Head of caudate nucleus (tissue), 42 donors: ENCODE measurements around the gene MISP3.
"Not testable (repeated sequence)": the region's sequence is repeated elsewhere in the genome, so short reads cannot be mapped to it uniquely, and the experiment has no call there.

Experiments used
- DNase-seq, 42 donors: peaks; one replicate each; pipeline versions ENCODE4 v3.0.0 to v3.0.0-alpha.2; 2020 to 2021; ENCODE audit warnings: mixed read lengths in 7 of 42
- intact Hi-C: fragments of 100-400 bp; cut with DNase I; formaldehyde crosslinking; loops from one replicate; pipeline ENCODE4 v1.15.0; 2022

The MISP3 gene

GRCh38 chr19:14072535-14073260, at the start of gene MISP3:
Gene MISP3 (plus strand): TSS chr19:14072786. CDS start chr19:14073310, 524 bp downstream.
- intact Hi-C loops: loop anchor here (5.0 to 10.0 kb wide), 2 partner anchors 68 to 190 kb away; partner anchors contain the start of gene RFX1
- DNase-seq: peak in 16 of 42 donors; percentile 6 to 47 (median 29)

DNA sequence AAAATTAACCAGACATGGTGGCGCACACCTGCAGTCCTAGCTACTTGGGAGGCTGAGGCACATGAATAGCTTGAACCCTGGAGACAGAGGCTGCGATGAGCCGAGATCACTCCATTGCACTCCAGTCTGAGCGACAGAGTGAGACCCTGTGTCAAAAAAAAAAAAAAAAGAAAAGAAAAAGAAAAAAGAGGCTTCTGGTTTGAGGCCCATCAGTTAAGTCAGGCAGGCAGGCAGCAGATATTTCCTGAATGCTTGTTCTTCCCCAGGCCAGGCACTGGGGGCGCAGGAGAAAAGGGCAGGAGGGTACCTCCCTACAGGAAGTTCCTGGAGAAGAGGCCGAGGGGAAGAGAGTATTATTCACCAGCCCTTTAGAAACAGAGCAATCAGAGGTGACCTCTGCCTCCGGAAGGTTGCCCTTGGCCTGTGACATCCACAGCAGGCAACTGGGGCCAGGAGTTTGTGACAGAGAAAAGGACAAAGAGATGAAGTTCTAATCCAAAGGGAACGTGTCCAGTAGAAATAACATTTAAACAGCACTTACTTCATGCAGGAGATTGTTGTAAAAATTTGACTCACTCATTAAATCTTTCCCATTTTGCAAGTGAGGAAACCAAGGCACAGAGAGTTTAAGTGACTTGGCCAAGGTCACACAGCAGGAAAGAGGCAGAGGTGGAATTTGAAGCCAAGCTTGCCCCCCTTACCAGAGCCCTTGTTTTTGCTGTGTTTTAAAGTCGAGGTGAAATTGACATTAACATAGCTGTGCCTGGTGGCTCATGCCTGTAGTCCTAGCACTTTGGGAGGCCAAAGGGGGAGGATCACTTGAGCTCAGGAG, 49.0 kb upstream of the MISP3 start:
- peak in 4 of 42 donors; percentile 9 to 39 (median 29) for DNase-seq
- intact Hi-C loops: no loop called here

DNA sequence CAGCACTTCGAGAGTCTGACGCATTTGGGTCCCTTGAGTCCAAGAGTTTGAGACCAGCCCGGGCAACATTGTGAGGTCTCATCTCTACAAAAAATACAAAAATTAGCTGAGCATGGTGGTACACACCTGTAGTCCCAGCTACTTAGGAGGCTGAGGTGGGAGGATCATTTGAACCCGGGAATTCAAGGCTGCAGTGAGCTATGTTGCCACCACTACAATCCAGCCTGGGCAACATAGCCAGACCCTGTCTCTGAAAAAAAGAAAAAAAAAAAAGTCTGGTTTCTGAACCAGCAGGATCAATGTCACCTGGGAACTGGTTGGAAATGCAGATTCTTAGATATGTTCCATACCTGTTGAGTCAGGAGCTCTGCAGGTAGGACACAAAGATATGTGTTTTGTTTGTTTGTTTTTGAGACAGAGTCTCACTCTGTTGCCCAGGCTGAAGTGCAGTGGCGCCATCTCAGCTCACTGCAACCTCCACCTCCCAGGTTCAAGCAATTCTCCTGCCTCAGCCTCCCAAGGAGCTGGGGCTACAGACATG, 45.9 kb upstream of the MISP3 start:
- intact Hi-C loops, DNase-seq: not testable (repeated sequence)

- intact Hi-C loops: no loop called here
- DNase-seq: no peak
Observed at GRCh38 chr19:14027856-14028450, 44.6 kb upstream of the MISP3 start, which contains the start of gene RLN3. Gene RLN3 (plus strand): TSS chr19:14028148. CDS start chr19:14028205, 57 bp downstream.

- intact Hi-C loops: no loop called here
- DNase-seq: no peak
Observed at GRCh38 chr19:14028901-14029300, 43.7 kb upstream of the MISP3 start.

GRCh38 chr19:14030997-14031718, 41.4 kb upstream of the MISP3 start:
- intact Hi-C loops: no loop called here
- DNase-seq: no peak

GRCh38 chr19:14031719-14032480, 40.7 kb upstream of the MISP3 start, which contains the start of gene IL27RA:
Gene IL27RA (plus strand): TSS chr19:14031762. CDS start chr19:14031873, 111 bp downstream.
- intact Hi-C loops: no loop called here
- peak; percentile 9 to 75 (median 48) for DNase-seq

DNA sequence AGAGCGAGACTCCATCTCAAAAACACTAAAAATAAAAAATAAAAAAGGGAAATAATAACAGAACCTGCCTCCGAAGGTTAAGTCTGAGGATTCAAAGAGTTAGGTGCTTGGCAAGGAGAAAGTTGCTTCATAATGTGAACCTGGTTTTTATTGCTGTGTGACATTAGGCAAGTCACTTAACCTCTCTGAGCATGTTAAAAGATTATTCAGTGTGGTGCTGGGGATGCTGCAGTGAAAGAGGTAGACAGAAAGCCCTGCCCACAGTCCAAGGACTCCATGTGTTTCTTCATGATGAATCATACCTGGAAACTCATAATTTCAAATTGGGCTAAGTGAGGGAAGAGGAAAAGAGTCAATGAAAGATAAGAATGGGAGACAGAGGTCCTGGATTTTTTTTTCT, 38.6 kb upstream of the MISP3 start:
- intact Hi-C loops: no loop called here
- no peak for DNase-seq

DNA sequence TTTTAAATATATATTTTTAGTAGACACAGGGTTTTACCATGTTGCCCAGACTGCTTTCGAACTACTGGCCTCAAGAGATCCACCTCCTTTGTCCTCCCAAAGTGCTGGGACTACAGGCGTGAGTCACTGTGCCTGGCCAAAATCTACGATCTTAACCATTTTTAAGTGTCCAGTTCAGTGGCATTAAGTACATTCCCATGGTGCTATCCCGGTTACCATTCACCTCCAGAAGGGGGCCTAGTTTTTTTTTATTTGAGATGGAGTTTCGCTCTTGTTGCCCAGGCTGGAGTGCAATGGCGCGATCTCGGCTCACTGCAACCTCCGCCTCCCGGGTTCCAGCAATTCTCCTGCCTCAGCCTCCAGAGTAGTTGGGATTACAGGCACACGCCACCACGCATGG, 37.4 kb upstream of the MISP3 start:
- DNase-seq, intact Hi-C loops: not testable (repeated sequence)

DNA sequence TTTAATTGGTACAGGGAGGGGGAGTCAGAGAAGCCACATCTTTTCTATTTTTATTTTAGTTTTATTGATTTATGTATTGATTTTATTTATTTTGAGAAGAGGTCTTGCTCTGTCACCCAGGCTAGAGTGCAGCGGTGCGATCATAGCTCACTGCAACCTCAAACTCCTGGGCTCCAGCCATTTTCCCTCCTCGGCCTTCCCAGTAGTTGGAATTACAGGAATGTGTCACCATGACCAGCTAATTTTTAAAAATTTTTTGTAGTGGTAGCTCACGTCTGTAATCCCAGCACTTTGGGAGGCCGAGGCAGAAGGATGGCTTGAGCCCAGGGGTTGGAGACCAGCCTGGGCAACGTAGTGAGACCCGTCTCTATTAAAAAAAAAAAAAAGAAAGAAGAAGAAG, 36.9 kb upstream of the MISP3 start:
- no peak for DNase-seq
- intact Hi-C loops: no loop called here

GRCh38 chr19:14039181-14039580, 33.4 kb upstream of the MISP3 start:
- intact Hi-C loops: no loop called here
- DNase-seq: no peak

DNA sequence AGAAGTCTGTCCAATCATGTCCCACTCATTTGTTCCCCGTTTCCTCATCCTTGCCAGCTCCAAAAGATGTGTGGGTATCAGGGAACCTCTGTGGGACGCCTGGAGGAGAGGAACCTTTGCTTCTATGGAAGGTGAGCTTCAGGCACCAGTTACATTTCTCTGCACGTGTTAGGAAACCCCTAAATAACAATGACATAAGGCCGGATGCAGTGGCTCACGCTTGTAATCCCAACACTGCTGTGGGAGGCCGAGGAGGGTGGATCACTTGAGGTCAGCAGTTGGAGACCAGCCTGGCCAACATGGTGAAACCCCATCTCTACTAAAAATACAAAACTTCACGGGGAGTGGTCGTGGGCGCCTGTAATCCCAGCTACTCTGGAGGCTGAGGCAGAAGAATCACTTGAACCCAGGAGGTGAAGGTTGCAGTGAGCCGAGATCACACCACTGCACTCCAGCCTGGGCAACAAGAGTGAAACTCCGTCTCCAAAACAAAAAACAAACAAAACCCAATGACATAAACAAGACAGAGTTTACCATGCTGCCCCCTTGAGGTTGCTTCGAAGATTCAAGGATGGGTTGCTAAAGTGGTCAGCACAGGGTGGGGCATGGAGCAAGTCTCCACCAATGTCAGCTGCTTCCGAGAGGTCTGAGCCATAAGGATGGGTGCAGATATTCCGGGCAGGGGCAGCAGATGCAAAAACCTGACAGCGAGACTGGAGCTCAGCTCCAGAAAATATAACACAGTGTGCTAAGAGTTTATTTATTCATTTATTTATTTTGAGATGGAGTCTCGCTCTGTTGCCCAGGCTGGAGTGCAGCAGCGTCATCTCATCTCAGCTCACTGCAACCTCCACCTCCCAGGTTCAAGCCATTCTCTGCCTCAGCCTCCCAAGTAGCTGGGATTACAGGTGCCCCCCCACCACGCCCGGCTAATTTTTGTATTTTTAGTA, 29.7 kb upstream of the MISP3 start:
- intact Hi-C loops: not testable (repeated sequence)

GRCh38 chr19:14047866-14048265, 24.7 kb upstream of the MISP3 start:
- intact Hi-C loops, DNase-seq: not testable (repeated sequence)

More for the DNA sequence above, 29.7 kb upstream of the MISP3 start:
- DNase-seq: peak in 29 of 42 donors; percentile 8 to 79 (median 32)

DNA sequence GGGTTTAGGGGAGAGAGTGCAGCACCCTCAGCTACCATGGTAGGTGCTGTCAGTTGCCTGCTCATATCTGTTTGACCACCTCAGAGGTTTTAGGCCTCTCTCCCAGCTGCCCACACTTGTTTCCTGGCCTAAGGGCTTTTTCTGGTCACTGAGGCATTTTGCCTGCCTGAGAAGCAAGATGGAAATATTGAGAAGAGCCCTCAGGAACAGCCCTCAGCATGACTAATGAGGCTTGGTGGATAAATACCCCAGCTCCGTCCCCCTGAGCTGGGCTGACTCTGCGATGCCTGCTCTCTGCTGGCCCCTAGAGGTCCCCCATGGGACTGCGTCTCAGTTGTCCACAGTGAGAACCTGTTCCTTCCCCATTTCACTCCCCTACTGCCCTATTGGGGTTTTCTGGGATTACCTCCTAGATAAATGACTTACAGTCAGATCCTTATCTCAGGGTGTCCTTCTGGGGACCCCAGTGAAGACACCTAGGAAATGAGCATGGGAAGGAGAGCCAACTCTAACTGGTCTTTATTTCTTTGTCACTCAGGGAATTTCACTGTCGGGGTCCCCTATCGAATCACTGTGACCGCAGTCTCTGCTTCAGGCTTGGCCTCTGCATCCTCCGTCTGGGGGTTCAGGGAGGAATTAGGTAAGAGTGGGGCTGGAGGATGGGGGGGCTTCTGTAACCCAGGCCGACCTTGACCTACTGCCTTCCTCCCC, 24.0 kb upstream of the MISP3 start:
- intact Hi-C loops: no loop called here
- DNase-seq: peak in 33 of 42 donors; percentile 12 to 75 (median 40)

- intact Hi-C loops: no loop called here
- no peak for DNase-seq
Observed at GRCh38 chr19:14050512-14050911, 22.1 kb upstream of the MISP3 start.

DNA sequence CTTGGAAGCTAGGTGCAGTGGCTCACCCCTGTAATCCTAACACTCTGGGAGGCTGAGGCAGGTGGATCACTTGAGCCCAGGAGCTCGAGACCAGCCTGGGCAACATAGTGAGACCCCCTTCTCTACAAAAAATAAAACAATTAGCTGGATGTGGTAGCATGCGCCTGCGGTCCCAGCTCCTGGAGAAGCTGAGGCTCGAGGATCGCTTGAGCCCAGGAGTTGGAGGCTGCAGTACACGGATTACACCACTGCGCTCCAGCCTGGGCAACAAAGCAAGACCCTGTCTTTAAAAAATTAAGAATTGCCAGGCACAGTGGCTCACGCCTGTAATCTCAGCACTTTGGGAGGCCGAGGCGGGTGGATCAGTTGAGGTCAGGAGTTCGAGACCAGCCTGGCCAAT, 21.6 kb upstream of the MISP3 start:
- DNase-seq, intact Hi-C loops: not testable (repeated sequence)
